Measurements from ENCODE around the gene ARMC5.

DNA sequence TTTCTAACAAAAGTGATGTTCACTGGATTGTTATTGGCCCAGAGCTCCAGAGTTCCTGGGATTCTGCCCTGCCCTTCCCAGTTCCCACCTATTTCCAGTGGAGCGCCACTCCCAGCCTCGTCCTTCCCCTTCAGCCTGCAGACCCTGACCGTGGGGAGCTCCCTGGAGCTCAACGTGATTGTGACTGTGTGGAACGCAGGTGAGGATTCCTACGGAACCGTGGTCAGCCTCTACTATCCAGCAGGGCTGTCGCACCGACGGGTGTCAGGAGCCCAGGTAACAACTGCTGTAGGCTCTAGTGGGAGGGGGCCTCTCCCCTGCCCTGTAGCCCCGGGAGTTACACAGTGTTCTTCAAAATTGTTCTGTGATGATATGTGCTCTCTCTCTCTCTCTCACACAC lies 42.9 kb upstream of the ARMC5 start:
- TF ChIP-seq CTCF (IDR thresholded peaks at IDR 0.05): no peak
- TF ChIP-seq POLR2AphosphoS5 (IDR thresholded peaks at IDR 0.05): no peak

Measured in stomach (tissue), 4 donors.